ENCODE results near the gene RGS13.
A peak's percentile ranks its signal among the peaks of the same experiment; 100 is the strongest.

RGS13 gene

DNA sequence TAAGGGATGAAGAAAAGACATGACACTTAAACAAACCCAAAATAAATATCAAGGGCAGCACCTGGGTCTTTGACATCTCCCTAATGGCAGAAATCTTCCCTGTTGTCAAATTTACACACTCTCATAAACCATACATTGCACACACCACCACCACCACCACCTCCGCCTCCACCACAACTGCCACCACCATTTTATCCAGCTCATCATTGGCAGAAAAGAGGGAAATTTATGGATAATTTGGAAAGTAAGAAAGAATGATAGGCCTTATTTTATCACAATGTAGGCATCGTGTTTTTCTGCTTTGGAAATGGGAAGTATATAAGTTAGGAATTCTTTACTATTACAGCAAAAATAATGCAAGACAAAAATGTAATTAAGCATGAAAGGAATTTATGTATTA is 27.3 kb upstream of the RGS13 start:
- no peak for DNase-seq
- TF ChIP-seq GATA1 (IDR thresholded peaks at IDR 0.05; ENCODE audit: low read depth, low read length) (no peak), POLR2A (IDR thresholded peaks at IDR 0.05; ENCODE audit: low read length) (no peak)

DNA sequence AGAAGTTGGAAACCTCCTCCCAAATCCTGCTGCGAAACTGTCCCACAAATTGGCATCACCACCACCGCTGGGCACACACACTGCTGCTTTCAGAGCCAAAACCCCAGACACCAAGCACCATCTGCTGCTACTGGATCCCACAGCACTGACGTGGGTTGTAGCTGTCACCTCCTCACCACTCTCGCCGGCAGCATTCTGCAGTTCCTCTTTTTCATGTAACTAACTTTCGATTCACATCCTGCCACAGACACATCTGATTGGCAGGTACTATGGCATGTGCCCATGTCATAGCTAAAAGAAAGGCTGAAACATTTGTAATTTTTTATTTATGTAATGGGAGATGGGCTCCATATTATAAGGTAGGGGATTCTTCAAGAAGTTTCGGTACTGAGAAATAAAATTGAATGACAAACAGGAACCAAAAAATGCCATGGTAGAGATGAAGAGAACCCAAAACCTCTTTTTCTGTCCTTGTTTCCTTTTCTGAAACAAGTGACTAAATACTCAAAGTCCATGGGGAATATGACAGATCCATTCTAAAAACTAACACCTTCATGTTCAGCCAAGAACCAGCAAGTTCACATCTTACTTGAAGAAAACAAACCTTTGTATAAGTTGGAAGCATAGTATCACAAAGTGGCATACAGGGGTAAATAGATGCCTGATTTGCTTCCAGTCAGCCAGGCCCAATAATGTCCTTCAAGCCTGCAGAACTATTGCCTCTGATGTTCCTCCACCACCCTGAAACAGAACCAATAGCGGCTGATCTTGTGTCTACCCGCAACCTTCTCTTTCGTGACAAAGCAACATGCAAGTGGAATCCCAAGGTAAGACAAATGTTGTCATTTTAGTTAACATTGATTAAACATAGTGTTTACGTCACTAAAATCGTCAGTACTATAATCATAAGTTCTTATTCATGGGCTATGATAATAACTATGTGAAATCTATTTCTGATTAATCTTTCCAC is 26.6 kb upstream of the RGS13 start:
- DNase-seq, result peak; percentile 30 to 37
- TF ChIP-seq GATA1 (IDR thresholded peaks at IDR 0.05; ENCODE audit: low read depth, low read length), result no peak
- TF ChIP-seq POLR2A (IDR thresholded peaks at IDR 0.05; ENCODE audit: low read length), result no peak

DNA sequence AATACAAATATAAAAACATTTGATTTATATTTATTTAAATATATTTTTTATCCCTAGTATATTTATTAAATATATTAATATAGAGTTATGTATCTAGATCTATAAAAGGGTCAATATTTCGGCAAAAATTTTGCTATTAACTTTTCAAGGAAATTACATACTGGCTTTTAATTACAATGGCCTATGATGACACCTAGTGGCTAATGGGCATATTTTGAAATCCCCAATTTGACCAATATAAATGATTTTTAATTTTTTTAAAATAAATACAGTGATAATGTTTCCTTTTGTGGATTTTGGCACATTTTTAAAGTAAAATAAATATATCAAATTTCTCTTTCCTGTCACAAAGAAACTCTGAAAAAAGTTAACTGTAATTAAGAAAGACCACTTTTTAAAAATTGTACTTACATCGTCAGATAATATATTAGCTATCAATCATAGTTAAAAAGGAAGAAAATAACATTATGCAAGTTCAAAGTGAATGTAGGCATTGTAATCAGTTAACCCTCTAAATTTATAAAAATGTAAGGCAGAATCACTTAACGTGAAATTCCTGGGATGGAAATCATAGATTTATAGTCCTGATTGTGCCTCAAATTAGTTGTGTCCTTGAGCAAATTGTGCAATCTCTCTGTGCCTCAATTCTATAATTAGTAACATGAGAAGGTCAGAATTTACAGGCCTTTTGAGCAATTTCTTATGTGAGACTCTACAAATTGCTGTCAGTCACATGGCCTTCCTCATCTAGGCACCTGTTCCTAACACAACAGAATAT is 25.6 kb upstream of the RGS13 start:
- TF ChIP-seq GATA1 (IDR thresholded peaks at IDR 0.05; ENCODE audit: low read depth, low read length) (no peak), POLR2A (IDR thresholded peaks at IDR 0.05; ENCODE audit: low read length) (no peak)
- DNase-seq, result peak; percentile 33 to 57

DNA sequence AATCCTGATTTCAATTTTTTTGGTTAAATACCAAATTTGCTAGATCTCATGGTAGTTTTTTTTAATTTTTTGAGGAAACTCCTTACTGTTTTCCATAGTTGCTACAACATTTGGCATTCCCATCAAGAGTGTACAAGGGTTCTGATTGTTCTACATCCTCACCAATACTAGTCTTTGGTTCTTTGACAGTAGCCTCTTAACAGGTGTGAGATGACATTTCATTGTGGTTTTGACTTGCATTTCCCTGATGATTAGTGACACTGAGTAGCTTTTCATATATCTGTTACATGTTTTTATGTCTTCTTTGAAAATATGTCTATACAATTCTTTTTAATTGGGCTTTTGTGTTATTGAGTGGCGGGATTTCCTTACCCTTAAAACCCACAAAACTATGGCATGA is 20.9 kb upstream of the RGS13 start:
- TF ChIP-seq POLR2A (IDR thresholded peaks at IDR 0.05; ENCODE audit: low read length) (no peak), GATA1 (IDR thresholded peaks at IDR 0.05; ENCODE audit: low read depth, low read length) (no peak)
- DNase-seq, result no peak

DNA sequence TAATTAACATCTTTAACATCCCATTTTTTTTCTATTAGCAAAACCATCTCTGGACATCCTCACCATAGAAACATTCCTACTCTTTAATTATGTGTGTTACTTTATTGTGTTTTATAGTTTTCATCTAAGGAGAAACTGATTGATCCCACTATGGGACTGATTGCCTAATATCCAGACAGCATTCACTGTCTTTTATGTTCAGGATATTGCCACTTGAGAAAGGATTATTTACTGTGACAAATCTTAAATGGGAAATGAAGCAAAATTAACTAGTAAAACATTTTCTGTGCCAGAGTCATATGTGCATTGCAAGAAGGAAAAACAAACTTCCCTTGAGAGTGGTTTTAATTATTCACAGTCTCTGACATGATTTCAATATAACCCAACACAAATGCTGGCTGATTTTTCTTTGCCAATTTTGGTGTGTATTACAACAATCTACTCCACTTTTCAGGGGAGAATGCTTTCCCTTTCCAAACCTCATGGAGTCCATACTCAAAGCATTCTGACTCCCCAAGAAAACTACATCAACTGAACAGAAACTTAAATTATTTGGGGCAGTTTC is 15.8 kb upstream of the RGS13 start:
- no peak for DNase-seq
- TF ChIP-seq POLR2A (IDR thresholded peaks at IDR 0.05; ENCODE audit: low read length), result no peak
- TF ChIP-seq GATA1 (IDR thresholded peaks at IDR 0.05; ENCODE audit: low read depth, low read length), result no peak

DNA sequence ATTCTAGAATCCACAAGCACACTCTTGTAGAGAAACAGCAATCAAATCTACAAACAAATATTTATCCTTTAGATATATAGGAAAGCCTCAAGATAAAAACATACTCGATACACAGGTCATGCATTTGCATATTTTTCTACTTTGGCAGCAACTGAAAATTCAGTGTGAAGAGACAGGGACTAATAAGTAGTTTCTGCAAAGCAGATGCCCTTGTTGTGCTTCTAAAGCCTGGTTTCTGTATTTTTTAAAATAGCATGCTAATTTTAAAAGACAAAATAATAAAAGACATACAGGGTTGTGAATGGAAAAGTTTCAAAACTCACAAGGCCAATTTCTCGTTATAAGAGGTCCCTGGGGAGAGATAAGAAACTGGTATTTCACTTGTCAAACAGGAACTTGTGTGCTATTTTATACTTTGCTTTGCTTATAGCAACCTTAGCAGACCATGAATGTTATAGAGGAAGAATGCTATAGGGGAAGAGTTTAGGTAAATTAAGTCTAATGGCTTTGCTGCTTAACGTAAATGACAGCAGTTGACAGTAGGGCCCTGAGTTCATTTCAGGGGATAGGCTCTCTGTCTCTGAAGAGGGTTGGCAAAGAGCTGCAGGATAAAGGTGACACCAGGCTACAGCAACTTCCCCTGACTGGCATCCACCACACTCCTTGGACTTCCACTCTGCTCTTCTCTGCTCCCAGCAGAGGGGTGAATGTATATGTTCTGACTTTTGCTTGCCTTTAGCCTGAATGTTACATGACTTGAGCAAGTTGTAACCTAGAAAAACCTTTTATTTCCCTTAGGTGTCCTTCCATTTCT is 9.4 kb upstream of the RGS13 start:
- DNase-seq, result peak in 1 of 2 experiments; percentile 24
- TF ChIP-seq GATA1 (IDR thresholded peaks at IDR 0.05; ENCODE audit: low read depth, low read length) (no peak), POLR2A (IDR thresholded peaks at IDR 0.05; ENCODE audit: low read length) (no peak)

DNA sequence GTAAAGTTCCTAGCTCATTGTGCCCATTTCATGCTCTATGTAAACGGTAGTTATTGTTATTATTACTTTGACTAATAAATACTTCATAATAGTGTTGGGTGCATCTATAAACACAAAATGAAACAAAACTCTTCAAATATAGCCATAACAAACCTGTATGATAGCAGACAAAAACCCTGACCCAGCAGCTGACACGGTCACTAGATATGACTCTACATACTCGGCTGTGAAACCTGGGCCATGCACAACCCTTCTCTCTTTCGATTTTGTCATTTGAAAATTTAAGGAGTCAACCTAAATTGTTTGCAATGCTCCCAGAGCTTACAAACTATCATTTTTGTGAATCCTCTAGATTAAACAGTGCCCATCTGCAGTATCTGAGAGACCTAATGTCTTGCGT is 8.0 kb upstream of the RGS13 start:
- peak; percentile 33 to 56 for DNase-seq
- no peak for TF ChIP-seq GATA1 (IDR thresholded peaks at IDR 0.05; ENCODE audit: low read depth, low read length)
- TF ChIP-seq POLR2A (IDR thresholded peaks at IDR 0.05; ENCODE audit: low read length), result no peak

DNA sequence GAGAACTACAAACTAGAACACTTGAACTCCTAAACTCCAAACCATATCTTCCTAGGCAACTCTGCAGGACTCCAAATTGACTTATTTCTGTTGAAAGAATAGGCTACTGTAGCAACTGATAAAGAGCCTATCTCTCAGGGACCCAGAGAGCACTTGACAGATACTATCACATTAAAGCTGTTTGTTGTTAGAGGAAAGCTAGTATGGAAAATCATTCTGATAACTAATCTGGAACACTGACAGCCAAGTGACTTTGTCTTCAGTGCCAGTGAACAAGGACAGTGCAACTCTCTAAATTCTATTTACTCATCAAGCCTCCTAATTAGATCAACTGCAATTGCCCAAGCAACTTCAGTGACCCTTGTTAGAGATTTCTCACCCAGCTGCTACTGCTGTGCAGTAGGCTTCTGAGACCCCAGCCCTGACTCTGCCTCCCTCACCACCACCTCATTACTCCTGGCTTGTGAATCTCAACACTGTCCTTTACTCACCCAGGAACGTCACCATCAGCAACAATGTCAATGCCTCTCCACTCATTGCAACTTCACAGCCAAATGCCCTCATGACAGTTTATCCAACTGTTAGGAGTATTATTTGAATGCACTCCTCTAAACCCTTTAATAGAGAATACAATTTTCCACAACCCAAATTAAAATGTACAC is 7.4 kb upstream of the RGS13 start:
- DNase-seq, result peak; percentile 37 to 86
- TF ChIP-seq POLR2A (IDR thresholded peaks at IDR 0.05; ENCODE audit: low read length) (no peak), GATA1 (IDR thresholded peaks at IDR 0.05; ENCODE audit: low read depth, low read length) (no peak)

DNA sequence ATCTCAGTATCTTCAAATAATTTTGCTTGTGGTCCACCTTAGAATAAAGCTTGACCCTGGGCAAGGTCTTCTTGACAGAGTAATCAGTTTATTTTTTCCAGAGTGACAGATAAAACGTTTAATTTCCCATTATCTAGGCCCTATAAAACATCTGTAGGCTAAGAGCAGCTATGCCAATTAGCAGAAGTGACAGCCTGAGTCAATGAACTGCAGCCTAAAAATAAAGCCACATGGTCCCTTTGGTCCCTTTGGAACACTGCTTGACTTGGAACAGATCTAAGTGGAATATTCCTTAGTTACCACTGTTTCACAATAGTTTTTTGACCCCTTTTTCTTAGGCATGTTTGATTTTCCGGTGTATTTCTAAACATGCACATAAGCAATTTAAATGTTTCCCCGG is 6.3 kb upstream of the RGS13 start:
- DNase-seq, result peak in 1 of 2 experiments; percentile 9
- TF ChIP-seq GATA1 (IDR thresholded peaks at IDR 0.05; ENCODE audit: low read depth, low read length) (no peak), POLR2A (IDR thresholded peaks at IDR 0.05; ENCODE audit: low read length) (no peak)

DNA sequence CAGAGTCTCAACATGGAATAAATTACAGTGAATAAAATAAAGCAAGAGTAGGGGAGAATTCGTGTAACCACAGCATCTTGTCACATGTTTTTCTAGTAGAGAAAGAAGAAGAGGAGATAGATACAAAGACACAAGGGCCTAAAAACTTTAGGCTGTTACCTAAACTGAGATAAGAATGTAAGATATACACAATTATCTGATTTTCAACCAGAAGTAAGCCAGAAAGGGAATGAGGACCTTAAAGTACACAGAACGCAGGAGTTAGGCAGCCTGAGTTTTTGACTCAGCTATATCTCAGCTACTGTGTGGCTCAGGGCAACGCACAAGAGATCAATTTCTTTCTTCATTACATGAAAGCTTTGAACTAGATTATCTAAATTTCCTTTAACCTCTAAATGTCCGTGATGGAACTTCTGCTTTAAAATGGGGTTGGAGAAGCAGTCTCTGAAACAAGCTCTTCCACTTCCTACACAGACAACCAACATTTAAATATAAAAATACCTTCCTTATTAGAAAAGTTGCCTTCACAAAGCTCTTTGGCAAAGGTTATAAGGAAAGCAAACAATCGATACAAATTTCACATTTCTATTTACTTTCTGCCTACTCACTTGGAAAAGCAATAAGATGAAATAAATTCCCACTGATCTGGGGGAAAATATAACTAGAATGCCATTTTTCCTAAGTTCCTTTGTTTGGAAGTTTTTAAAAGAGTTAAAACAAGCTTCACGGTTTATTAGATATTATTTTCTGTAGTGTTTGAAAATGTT is 5.2 kb upstream of the RGS13 start:
- TF ChIP-seq POLR2A (IDR thresholded peaks at IDR 0.05; ENCODE audit: low read length), result no peak
- TF ChIP-seq GATA1 (IDR thresholded peaks at IDR 0.05; ENCODE audit: low read depth, low read length), result no peak
- DNase-seq, result peak in 1 of 2 experiments; percentile 7

DNA sequence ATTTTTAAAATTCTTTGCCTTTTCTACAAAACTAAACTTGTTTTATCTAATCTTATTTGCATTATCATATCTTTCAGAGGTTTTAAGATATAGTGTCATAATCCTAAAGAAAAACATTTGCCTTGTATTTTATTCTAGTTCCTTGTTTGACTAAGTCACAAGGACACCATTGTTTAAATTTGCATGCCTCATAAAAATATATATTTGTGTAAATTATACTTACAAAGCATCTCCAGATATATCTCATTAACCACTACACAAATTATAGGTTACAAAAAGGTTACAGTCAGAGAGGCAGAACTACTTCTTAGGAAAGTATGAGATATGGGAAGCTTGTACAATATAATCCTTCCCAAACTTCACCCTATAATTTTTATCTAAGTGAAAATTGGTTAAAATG is 4.2 kb upstream of the RGS13 start:
- TF ChIP-seq GATA1 (IDR thresholded peaks at IDR 0.05; ENCODE audit: low read depth, low read length), result no peak
- no peak for TF ChIP-seq POLR2A (IDR thresholded peaks at IDR 0.05; ENCODE audit: low read length)
- no peak for DNase-seq

DNA sequence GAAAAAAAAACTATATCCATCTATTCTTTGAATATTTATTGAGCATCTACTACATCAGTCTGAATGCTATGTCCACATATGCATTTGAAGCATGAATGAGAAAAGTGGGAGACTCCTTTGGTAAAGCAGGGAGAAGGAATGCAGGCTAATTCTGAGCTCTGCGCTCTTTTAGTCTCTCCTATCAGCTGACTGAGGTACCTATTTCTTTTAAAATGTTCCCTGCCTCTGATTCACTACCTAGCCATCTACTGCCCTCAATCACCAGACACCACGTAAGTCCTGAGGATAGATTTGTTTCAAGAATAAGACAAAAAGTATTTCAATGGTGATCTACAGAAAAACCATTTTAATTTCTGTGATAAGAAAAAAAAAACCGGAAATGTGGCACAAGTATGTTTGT is 3.8 kb upstream of the RGS13 start:
- no peak for DNase-seq
- TF ChIP-seq GATA1 (IDR thresholded peaks at IDR 0.05; ENCODE audit: low read depth, low read length), result no peak
- TF ChIP-seq POLR2A (IDR thresholded peaks at IDR 0.05; ENCODE audit: low read length), result no peak

All from erythroblast (primary cell).